Activated B cell treated with CpG ODN at 0.5 μM for 24 hours (primary cell): ENCODE measurements around the gene USP49. TPM values are rescaled to one million over a fixed set of nuclear protein-coding genes. Genes with fewer than 3 reads are reported as not detected.
A peak's percentile ranks its signal among the peaks of the same experiment; 100 is the strongest.

Experiments used
- ATAC-seq: fragments of 200-7000 bp; cut with Tn5 transposase; one replicate; pipeline ENCODE4 v1.10.0; 2021; ENCODE audit warnings: low read depth, mild to moderate bottlenecking, moderate library complexity
- CTCF ChIA-PET: fragments of 350-600 bp; sonication (Branson Sonifier 250); formaldehyde crosslinking; loops from one replicate; lab custom pipeline; 2021; ENCODE audit warnings: antibody characterized with exemption; lab: Charles Lee
- POLR2A ChIA-PET: fragments of 350-600 bp; sonication (Branson Sonifier 250); formaldehyde crosslinking; loops from one replicate; lab custom pipeline; 2021; ENCODE audit warnings: antibody characterized with exemption; lab: Charles Lee
- DNase-seq: peaks from one replicate; pipeline ENCODE4 v3.0.0; 2022
- H3K27ac Mint-ChIP-seq: one replicate; pipeline ENCODE4 v1.8.0; 2020; ENCODE audit warnings: mixed read lengths
- H3K27me3 Mint-ChIP-seq: one replicate; pipeline ENCODE4 v1.8.0; 2021; ENCODE audit warnings: mixed read lengths
- H3K36me3 Mint-ChIP-seq: one replicate; pipeline ENCODE4 v1.8.0; 2021; ENCODE audit warnings: low read depth, mixed read lengths
- H3K4me1 Mint-ChIP-seq: one replicate; pipeline ENCODE4 v1.8.0; 2021; ENCODE audit warnings: mixed read lengths
- H3K4me3 Mint-ChIP-seq: one replicate; pipeline ENCODE4 v1.8.0; 2020; ENCODE audit warnings: mild to moderate bottlenecking, mixed read lengths
- H3K9me3 Mint-ChIP-seq: one replicate; pipeline ENCODE4 v1.8.0; 2020; ENCODE audit warnings: mixed read lengths
- intact Hi-C: fragments of 100-400 bp; cut with micrococcal nuclease; formaldehyde crosslinking; loops from one replicate; pipeline ENCODE4 v1.15.1; 2024
- total RNA-seq: library from RNA; stranded (reverse); gene quantifications from 2 replicates; pipeline ENCODE4 v1.2.3, GENCODE V29; 2022
- TF ChIP-seq, protein P1 (sequence below): fragments of 200-600 bp; IDR thresholded peaks from one replicate; pipeline ENCODE4 v1.8.0; 2022; ENCODE audit warnings: antibody characterized with exemption, mild to moderate bottlenecking

USP49 gene
- total RNA-seq, 1 donor from 2014 or later = 7.7 TPM

DNA sequence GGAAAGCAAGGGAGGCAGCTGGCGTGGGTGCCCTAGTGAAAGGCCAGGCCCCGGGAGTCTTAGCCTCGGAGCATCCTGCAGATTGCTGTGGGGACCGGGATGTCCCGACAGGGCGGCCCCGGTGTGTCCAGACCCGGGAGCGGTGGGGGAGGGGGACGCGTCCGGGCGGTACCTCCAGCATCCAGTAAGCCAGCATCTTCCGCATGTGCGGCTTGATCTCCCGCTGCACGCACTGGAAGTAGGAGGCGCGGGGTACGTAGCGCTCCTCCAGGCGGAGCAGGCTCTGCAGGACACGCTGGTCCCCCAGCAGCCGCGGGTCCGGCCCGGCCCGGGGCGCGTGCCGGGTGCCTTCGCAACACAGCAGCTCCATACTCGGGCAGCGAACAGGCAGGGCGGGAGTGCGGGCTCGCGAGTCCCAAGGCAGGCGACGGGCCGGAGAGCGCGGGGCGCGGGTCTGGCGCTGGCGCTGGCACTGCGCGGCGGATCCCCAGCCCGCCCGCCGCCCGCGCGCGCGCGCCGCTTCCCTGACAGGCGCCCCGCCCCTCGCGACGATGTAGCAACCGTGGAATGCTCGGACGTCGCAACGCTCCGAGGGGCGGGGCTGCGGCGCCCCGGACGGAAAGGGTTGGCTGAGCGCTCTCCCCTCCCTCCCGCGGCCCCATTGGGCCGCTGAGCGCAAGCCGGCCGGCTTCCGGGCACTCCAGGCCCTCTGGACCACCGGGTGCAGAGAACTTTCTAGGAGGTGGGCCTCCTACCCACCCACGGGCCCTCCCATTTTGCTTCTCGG is 46.3 kb upstream of the USP49 start, which contains the start of gene CCND3:
TSS of gene CCND3 (minus strand) at position 529 of the 787 bp plus-strand sequence. CDS start at position 370, 159 bp downstream.
- peaks cover 53% of the 10 kb centered on the region for H3K4me1 Mint-ChIP-seq
- ChIA-PET CTCF (interaction anchor here (0.9 to 8.0 kb wide), 4 partner anchors 19 to 154 kb away, joined by 4 to 90 read pairs (median 5); partner anchors contain the start of genes BYSL, MED20 and TOMM6), POLR2A (interaction anchor here (0.6 to 13.0 kb wide), 13 partner anchors 9 to 154 kb away, joined by 3 to 195 read pairs (median 4); partner anchors contain the start of genes BYSL, MED20, TAF8 and TOMM6)
- H3K4me3 Mint-ChIP-seq = peak within 1 kb of the TSS; percentile 90
- ATAC-seq (peak; percentile 92), DNase-seq (peak; percentile 85)
- TF ChIP-seq, protein P1, sequence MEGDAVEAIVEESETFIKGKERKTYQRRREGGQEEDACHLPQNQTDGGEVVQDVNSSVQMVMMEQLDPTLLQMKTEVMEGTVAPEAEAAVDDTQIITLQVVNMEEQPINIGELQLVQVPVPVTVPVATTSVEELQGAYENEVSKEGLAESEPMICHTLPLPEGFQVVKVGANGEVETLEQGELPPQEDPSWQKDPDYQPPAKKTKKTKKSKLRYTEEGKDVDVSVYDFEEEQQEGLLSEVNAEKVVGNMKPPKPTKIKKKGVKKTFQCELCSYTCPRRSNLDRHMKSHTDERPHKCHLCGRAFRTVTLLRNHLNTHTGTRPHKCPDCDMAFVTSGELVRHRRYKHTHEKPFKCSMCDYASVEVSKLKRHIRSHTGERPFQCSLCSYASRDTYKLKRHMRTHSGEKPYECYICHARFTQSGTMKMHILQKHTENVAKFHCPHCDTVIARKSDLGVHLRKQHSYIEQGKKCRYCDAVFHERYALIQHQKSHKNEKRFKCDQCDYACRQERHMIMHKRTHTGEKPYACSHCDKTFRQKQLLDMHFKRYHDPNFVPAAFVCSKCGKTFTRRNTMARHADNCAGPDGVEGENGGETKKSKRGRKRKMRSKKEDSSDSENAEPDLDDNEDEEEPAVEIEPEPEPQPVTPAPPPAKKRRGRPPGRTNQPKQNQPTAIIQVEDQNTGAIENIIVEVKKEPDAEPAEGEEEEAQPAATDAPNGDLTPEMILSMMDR = no peak
- no peaks in the 10 kb centered on the region for H3K27me3 Mint-ChIP-seq
- peaks cover 19% of the 10 kb centered on the region for H3K36me3 Mint-ChIP-seq
- no peaks in the 10 kb centered on the region for H3K9me3 Mint-ChIP-seq
- H3K27ac Mint-ChIP-seq = peak within 1 kb of the TSS; percentile 89
- intact Hi-C loops = loop anchor here (1.0 to 5.0 kb wide), 6 partner anchors 17 to 98 kb away; partner anchors contain the start of genes BYSL, MED20 and USP49

DNA sequence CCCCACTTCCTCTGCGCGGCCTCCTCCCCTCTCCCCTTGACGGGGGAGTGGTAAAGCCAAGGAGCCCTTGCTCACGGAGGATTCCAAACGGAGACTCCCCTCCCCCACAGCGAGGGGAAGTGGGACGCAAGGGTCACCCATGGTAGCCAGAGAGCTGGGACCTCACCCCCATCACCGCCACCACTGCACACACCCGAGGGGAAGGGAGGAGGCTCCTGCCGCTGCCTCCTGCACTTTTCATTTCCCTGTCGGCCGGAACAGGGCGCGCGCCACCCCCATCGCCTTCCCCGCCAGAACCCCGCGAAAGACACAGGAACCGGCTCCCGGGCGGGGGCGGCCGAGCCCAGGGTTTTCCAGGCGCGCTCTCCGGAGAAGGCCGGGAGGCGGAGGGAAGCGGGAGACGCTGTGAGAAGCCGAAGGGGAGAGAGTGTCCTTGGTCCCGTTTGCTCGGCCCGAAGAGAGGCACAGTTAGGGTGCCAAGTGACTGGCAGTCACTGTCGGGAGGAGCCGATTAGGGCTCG is 45.6 kb upstream of the USP49 start:
- intact Hi-C loops = loop anchor here (1.0 to 5.0 kb wide), 6 partner anchors 17 to 98 kb away; partner anchors contain the start of genes BYSL, MED20 and USP49
- peaks cover 60% of the 10 kb centered on the region for H3K4me1 Mint-ChIP-seq
- no peaks in the 10 kb centered on the region for H3K9me3 Mint-ChIP-seq
- peak overlapping the region; percentile 90 for H3K4me3 Mint-ChIP-seq
- no peaks in the 10 kb centered on the region for H3K27me3 Mint-ChIP-seq
- ChIA-PET POLR2A (interaction anchor here (0.7 to 13.0 kb wide), 9 partner anchors 19 to 535 kb away, joined by 3 to 195 read pairs (median 7); partner anchors contain the start of genes BYSL, MED20, TAF8 and USP49), CTCF (interaction anchor here (1.1 to 8.0 kb wide), 3 partner anchors 18 to 154 kb away, joined by 4 to 90 read pairs (median 4); partner anchors contain the start of gene TOMM6)
- H3K36me3 Mint-ChIP-seq = peaks cover 25% of the 10 kb centered on the region
- DNase-seq (peak; percentile 45), ATAC-seq (peak; percentile 15)
- TF ChIP-seq, protein P1 = no peak
- H3K27ac Mint-ChIP-seq = peak overlapping the region; percentile 83

GRCh38 chr6:41939848-41940758 is 44.9 kb upstream of the USP49 start:
- TF ChIP-seq, protein P1 = no peak
- ATAC-seq = no peak
- H3K36me3 Mint-ChIP-seq = peaks cover 24% of the 10 kb centered on the region
- no peaks in the 10 kb centered on the region for H3K27me3 Mint-ChIP-seq
- CTCF ChIA-PET = interaction anchor here (0.8 to 8.0 kb wide), 4 partner anchors 19 to 153 kb away, joined by 3 to 90 read pairs (median 9); partner anchors contain the start of genes BYSL, MED20 and TOMM6
- intact Hi-C loops = loop anchor here (5.0 kb wide), 1 partner anchor 37 kb away; no protein-coding TSS in a partner anchor
- peak overlapping the region; percentile 83 for H3K27ac Mint-ChIP-seq
- peak overlapping the region; percentile 90 for H3K4me3 Mint-ChIP-seq
- H3K9me3 Mint-ChIP-seq = no peaks in the 10 kb centered on the region
- peaks cover 65% of the 10 kb centered on the region for H3K4me1 Mint-ChIP-seq
- POLR2A ChIA-PET = interaction anchor here (0.5 to 13.0 kb wide), 13 partner anchors 8 to 909 kb away, joined by 3 to 195 read pairs (median 7); partner anchors contain the start of genes BYSL, MED20, TAF8 and USP49
- DNase-seq = no peak

DNA sequence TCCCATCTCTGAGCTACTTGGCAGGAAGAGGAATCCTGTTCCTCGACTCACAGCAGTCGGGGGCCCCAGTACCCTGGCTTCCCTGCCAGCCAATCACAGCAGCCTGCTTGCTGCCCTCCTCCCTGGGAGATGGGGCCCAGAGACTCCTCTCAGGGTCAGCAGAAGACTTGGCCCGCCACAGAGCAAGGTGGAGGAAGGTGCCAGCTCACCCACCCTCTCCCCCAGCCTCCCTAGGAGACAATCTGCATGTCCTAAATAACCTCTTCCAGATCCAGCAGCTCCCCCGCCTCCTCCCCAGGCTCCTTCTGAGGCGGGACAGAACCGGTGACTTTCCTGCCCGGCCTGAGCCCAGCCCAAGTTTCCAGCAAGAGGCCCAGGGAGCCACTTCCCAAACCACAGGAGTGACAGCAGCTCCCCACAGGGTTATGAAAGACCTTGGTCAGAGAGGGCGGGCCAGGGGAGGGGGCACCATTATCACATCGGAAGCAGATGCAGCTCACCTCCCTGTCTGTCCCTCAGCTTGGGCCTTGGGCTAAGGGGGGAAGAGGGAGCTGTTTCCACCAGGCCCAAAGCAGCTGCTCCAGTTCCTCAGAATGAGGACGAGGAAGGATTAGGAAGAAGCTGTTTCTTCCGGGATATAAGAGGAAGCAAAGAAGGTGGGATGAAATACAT is 44.1 kb upstream of the USP49 start:
- H3K27ac Mint-ChIP-seq = peak overlapping the region; percentile 83
- POLR2A ChIA-PET = interaction anchor here (0.5 to 13.0 kb wide), 13 partner anchors 9 to 404 kb away, joined by 3 to 195 read pairs (median 5); partner anchors contain the start of genes BYSL, MED20, TAF8 and USP49
- H3K27me3 Mint-ChIP-seq = no peaks in the 10 kb centered on the region
- H3K9me3 Mint-ChIP-seq = no peaks in the 10 kb centered on the region
- ATAC-seq = no peak
- peaks cover 73% of the 10 kb centered on the region for H3K4me1 Mint-ChIP-seq
- no peak for DNase-seq
- peak overlapping the region; percentile 90 for H3K4me3 Mint-ChIP-seq
- peaks cover 32% of the 10 kb centered on the region for H3K36me3 Mint-ChIP-seq
- intact Hi-C loops = no loop called here
- TF ChIP-seq, protein P1 = no peak
- CTCF ChIA-PET = interaction anchor here (0.7 to 8.0 kb wide), 8 partner anchors 18 to 152 kb away, joined by 3 to 90 read pairs (median 4); partner anchors contain the start of genes BYSL, MED20 and TOMM6
